C4-2B (cell line): ENCODE results near the gene AFMID.

Source experiments
- CTCF ChIP-seq: fragments of 450-650 bp; conservative IDR thresholded peaks from 2 replicates; pipeline ENCODE4 v1.5.1; 2017; ENCODE audit warnings: mild to moderate bottlenecking
- ZFX ChIP-seq: fragments of 450-650 bp; IDR thresholded peaks from 2 replicates; pipeline ENCODE4 v1.6.1; 2017

DNA sequence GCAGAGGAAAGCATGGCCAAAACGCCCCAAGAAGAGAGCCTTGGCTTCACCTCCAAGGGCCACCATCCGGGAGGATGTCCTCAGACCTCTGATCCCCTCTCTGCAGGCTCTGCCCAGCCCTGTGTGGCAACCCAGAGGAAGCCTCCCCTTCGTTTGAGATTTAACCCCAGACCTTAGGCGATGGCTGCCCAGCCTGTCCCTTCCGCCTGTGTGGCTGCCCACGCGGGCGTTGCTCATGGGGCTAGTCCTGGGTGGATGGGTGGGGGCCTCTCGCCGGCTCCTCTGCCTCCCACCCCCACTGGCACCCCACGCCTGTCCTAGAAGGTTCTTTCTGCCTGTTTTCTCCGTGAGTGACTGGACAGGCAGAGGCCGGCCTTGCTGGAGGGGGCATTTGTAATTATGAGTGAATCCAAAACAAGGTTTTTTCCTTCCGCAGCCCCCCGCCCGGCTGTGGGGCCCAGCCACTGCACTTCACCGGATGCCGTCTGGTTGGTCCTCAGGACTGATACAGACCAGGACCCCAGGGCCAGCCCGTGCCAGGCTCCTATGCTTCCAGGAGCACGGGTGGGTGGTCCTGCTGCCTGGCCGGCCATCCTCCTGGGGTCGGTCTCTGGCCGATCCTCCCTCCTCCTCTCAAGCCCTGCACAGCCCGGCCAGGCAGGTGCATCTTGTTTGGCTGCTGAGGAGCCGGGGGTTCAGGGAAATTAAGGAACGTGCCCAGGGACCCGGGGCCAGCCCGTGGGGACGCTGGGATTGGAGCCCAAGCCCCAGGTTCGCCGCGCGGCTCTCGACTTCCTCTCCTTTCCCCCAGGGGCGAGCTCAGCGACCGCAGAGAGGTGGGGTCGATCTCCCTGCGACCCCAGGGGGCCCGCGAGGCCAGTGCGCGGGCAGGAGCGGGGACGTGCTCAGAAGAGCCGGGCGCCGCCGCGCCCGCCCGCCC is 44.1 kb downstream of the AFMID start, which contains the start of gene TMEM235:
- TF ChIP-seq CTCF (no peak), ZFX (no peak)
